ENCODE measurements around the gene SLC38A2. TPM values are rescaled to one million over a fixed set of nuclear protein-coding genes. Genes with fewer than 3 reads are reported as not detected.

The SLC38A2 gene
- total RNA-seq, 1 donor from 2014 or later: 161 TPM

DNA sequence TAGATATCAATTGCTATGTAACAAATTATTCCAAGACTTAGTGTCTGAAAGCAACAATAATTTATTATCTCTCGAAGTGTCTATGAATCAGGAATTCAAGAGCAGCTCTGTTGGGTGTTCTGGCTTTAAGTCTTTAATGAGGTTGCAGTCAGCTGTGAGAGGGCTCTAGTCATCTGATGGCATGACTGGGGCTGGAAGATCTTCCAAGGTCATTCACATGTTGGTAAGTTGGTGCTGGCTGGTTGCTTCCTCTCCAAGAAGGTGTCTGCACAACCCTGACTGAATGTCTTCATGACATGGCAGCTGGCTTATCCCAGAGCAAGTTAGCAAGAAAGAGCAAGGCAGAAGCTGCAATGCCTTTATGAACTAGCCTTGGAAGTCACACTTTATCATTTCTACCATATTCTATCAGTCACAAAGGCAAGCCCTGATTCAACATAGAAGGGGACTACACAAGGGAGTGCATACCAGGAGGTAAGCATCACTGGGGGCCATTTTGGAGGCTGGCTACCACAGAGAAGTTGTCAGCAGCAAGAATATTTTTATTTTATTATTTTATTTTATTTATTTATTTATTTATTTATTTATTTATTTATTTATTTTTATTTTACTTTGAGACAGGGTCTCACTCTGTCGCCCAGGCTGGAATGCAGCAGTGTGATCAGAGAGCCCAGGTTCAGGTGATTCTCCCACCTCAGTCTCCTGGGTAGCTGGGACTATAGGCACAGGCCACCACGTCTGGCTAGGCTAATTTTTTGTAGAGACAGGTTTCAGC lies 7.6 kb upstream of the SLC38A2 start:
- Mint-ChIP-seq H3K27me3 (ENCODE audit: insufficient read depth) (no peaks in the 10 kb centered on the region), H3K4me3 (no peak overlapping the region), H3K9me3 (no peaks in the 10 kb centered on the region), H3K27ac (no peak overlapping the region), H3K36me3 (ENCODE audit: low read depth) (peaks cover 4% of the 10 kb centered on the region), H3K4me1 (ENCODE audit: low read depth) (peaks cover 39% of the 10 kb centered on the region)
- intact Hi-C loops (cut with micrococcal nuclease): loop anchor here (5.0 to 10.0 kb wide), 4 partner anchors 227 to 1015 kb away; no protein-coding TSS in a partner anchor
- DNase-seq (ENCODE audit: low spot score): no peak

GRCh38 chr12:46379352-46379751 lies 6.8 kb upstream of the SLC38A2 start:
- no peaks in the 10 kb centered on the region for H3K9me3 Mint-ChIP-seq
- no peak overlapping the region for H3K27ac Mint-ChIP-seq
- DNase-seq (ENCODE audit: low spot score): no peak
- peaks cover 40% of the 10 kb centered on the region for H3K4me1 Mint-ChIP-seq (ENCODE audit: low read depth)
- no peak overlapping the region for H3K4me3 Mint-ChIP-seq
- H3K27me3 Mint-ChIP-seq (ENCODE audit: insufficient read depth): no peaks in the 10 kb centered on the region
- intact Hi-C loops (cut with micrococcal nuclease): no loop called here
- H3K36me3 Mint-ChIP-seq (ENCODE audit: low read depth): peaks cover 4% of the 10 kb centered on the region

- peak overlapping the region; percentile 49 for H3K27ac Mint-ChIP-seq
- H3K4me3 Mint-ChIP-seq: no peak overlapping the region
- intact Hi-C loops (cut with micrococcal nuclease): no loop called here
- peaks cover 4% of the 10 kb centered on the region for H3K36me3 Mint-ChIP-seq (ENCODE audit: low read depth)
- H3K27me3 Mint-ChIP-seq (ENCODE audit: insufficient read depth): no peaks in the 10 kb centered on the region
- peaks cover 43% of the 10 kb centered on the region for H3K4me1 Mint-ChIP-seq (ENCODE audit: low read depth)
- no peak for DNase-seq (ENCODE audit: low spot score)
- H3K9me3 Mint-ChIP-seq: no peaks in the 10 kb centered on the region
These were observed 6.0 kb upstream of the SLC38A2 start for GRCh38 chr12:46378530-46378929.

- Mint-ChIP-seq H3K27me3 (ENCODE audit: insufficient read depth) (no peaks in the 10 kb centered on the region), H3K4me1 (ENCODE audit: low read depth) (peaks cover 45% of the 10 kb centered on the region), H3K4me3 (no peak overlapping the region), H3K36me3 (ENCODE audit: low read depth) (peaks cover 4% of the 10 kb centered on the region), H3K9me3 (no peaks in the 10 kb centered on the region), H3K27ac (peak overlapping the region; percentile 1)
- no peak for DNase-seq (ENCODE audit: low spot score)
- intact Hi-C loops (cut with micrococcal nuclease): no loop called here
These were observed 5.1 kb upstream of the SLC38A2 start for GRCh38 chr12:46377678-46378077.

GRCh38 chr12:46376579-46376978 lies 4.0 kb upstream of the SLC38A2 start:
- intact Hi-C loops (cut with micrococcal nuclease): no loop called here
- H3K27ac Mint-ChIP-seq: no peak overlapping the region
- no peak overlapping the region for H3K4me3 Mint-ChIP-seq
- no peak for DNase-seq (ENCODE audit: low spot score)
- no peaks in the 10 kb centered on the region for H3K9me3 Mint-ChIP-seq
- peaks cover 2% of the 10 kb centered on the region for H3K27me3 Mint-ChIP-seq (ENCODE audit: insufficient read depth)
- H3K36me3 Mint-ChIP-seq (ENCODE audit: low read depth): peaks cover 4% of the 10 kb centered on the region
- H3K4me1 Mint-ChIP-seq (ENCODE audit: low read depth): peaks cover 34% of the 10 kb centered on the region

- H3K27ac Mint-ChIP-seq: no peak overlapping the region
- H3K4me1 Mint-ChIP-seq (ENCODE audit: low read depth): peaks cover 48% of the 10 kb centered on the region
- no peak for DNase-seq (ENCODE audit: low spot score)
- H3K9me3 Mint-ChIP-seq: no peaks in the 10 kb centered on the region
- H3K27me3 Mint-ChIP-seq (ENCODE audit: insufficient read depth): peaks cover 3% of the 10 kb centered on the region
- no peak overlapping the region for H3K4me3 Mint-ChIP-seq
- intact Hi-C loops (cut with micrococcal nuclease): loop anchor here (5.0 kb wide), 4 partner anchors 222 to 1333 kb away; partner anchors contain the start of genes ARID2 and RPAP3
- peaks cover 15% of the 10 kb centered on the region for H3K36me3 Mint-ChIP-seq (ENCODE audit: low read depth)
These were observed 2.1 kb upstream of the SLC38A2 start for GRCh38 chr12:46374711-46375110.

DNA sequence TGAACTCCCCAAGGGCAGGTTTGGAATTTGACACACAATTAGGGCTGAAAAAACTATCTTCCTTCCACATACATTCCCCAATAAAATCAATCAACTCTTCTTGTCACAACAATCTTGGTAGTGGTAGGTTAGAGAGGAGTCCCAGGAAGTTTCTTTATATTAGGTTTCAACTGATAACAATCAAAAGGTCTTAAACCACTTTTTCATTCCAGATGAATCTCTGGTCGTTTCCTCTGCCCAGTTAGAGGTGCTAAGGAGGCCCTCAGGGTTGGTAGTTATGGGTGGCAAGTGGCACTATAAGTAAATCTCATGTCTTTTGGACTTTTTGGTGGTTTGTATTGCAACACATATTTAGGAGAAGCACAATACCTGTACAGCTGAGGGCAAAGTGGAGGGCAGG lies 1.7 kb upstream of the SLC38A2 start:
- H3K4me1 Mint-ChIP-seq (ENCODE audit: low read depth): peaks cover 52% of the 10 kb centered on the region

DNA sequence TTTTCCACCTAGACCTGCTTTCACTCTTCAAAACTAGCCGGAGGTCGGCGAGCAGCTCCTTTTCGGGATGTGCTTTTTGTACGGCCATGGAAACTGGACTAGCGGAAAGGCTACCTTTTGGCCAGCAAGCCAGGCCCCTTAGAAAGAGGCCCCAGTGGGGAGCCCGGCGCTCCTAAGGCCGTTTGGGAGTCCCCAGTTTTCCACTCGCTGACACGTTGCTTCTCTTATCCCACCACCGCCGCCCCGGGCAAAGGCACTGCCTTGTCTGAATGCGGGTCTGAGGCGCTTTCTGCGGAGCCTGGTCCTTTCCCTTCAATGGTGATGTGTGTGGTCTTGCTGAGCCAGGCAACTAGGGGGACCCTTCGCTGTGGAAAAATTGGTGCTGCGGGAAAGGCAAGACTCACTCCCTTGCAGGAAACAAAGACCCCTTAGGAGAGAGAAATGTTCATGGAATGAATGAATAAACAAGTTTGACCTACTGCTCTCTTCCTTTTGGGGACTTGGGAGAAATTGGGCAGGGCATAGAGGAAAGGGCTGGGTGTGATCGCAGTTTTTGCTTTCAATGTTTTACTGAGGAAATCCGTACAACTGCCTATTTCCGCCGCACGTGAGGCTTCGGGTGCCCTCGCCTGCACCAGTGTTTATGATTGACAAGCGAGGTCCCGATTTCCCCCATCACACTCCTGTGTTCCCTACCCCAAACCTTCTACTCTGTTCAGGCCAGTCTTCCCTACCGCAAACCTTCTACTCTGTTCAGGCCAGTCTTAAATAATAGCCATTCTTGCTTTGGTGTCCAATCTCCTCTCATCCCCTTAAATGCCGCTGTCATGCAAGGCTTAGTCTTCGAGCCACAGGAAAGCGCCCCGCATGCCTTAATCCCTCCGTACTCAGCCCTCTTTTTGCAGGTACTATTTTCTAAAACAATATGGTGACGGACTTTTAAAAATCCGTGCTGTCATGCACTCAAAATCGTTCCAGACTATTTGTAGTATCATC lies 1.0 kb upstream of the SLC38A2 start:
- H3K4me3 Mint-ChIP-seq: peak overlapping the region; percentile 92
- H3K27ac Mint-ChIP-seq: peak overlapping the region; percentile 99
- intact Hi-C loops (cut with micrococcal nuclease): loop anchor here (5.0 kb wide), 4 partner anchors 221 to 1334 kb away; partner anchors contain the start of genes ARID2 and RPAP3
- DNase-seq (ENCODE audit: low spot score): peak; percentile 32
- H3K9me3 Mint-ChIP-seq: no peaks in the 10 kb centered on the region
- peaks cover 53% of the 10 kb centered on the region for H3K4me1 Mint-ChIP-seq (ENCODE audit: low read depth)
- H3K36me3 Mint-ChIP-seq (ENCODE audit: low read depth): peaks cover 25% of the 10 kb centered on the region
- peaks cover 3% of the 10 kb centered on the region for H3K27me3 Mint-ChIP-seq (ENCODE audit: insufficient read depth)

More for the DNA sequence above, 1.7 kb upstream of the SLC38A2 start:
- DNase-seq (ENCODE audit: low spot score): no peak
- peak overlapping the region; percentile 99 for H3K27ac Mint-ChIP-seq
- H3K4me3 Mint-ChIP-seq: peak overlapping the region; percentile 92
- no peaks in the 10 kb centered on the region for H3K9me3 Mint-ChIP-seq
- peaks cover 3% of the 10 kb centered on the region for H3K27me3 Mint-ChIP-seq (ENCODE audit: insufficient read depth)
- intact Hi-C loops (cut with micrococcal nuclease): loop anchor here (5.0 kb wide), 4 partner anchors 222 to 1333 kb away; partner anchors contain the start of genes ARID2 and RPAP3
- peaks cover 19% of the 10 kb centered on the region for H3K36me3 Mint-ChIP-seq (ENCODE audit: low read depth)

DNA sequence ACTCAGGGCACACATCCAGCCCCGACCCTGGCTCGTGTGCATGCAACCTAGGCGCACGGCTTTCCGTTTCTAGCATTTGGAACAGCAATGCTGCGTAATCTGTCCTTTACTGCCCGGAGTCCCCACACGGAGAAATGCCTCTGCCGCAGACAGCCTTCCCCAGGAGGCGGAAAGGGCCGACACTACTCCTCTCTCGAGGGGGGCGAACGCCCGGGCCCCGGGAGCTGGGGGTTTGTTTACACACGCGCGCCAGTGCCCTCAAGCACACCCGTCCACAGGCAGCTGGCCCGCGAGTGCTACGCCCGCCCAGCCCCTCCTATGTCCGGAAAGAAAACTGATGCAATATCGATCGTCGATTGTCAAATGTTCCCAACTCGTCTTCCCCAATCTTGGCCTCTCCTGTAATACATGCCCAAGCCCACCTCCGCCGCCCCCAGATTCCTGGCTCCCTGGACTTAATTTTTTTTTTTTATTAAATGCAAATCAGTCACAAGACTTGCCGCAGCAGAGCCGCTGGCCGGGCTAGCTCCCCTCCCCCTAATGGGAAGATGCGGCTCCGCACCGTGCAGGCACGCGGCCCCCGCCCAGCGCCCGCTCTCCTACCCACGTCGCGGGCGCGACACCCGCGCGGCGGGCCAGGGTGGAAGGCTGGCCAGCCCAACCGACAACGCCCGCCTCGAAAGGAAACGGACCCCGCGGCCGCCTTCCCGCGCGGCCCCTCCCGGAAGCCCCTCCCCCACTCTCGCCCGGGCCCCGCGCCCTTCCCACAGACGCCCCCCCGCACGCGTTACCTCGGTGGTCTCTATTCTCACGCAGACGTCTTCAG lies 642 bp downstream of the SLC38A2 start:
- intact Hi-C loops (cut with micrococcal nuclease): loop anchor here (1.0 to 5.0 kb wide), 13 partner anchors 11 to 1335 kb away; partner anchors contain the start of genes ARID2, RPAP3 and SCAF11
- H3K9me3 Mint-ChIP-seq: no peaks in the 10 kb centered on the region
- peaks cover 41% of the 10 kb centered on the region for H3K36me3 Mint-ChIP-seq (ENCODE audit: low read depth)
- peak overlapping the region; percentile 92 for H3K4me3 Mint-ChIP-seq
- H3K27ac Mint-ChIP-seq: peak overlapping the region; percentile 97
- H3K27me3 Mint-ChIP-seq (ENCODE audit: insufficient read depth): peaks cover 3% of the 10 kb centered on the region
- peak; percentile 47 for DNase-seq (ENCODE audit: low spot score)
- peaks cover 56% of the 10 kb centered on the region for H3K4me1 Mint-ChIP-seq (ENCODE audit: low read depth)

- H3K4me1 Mint-ChIP-seq (ENCODE audit: low read depth): peaks cover 61% of the 10 kb centered on the region
- peaks cover 3% of the 10 kb centered on the region for H3K27me3 Mint-ChIP-seq (ENCODE audit: insufficient read depth)
- intact Hi-C loops (cut with micrococcal nuclease): loop anchor here (1.0 to 5.0 kb wide), 8 partner anchors 87 to 1336 kb away; partner anchors contain the start of genes ARID2 and RPAP3
These were observed 1.5 kb downstream of the SLC38A2 start for GRCh38 chr12:46370792-46371717.

GRCh38 chr12:46370380-46370734 lies 2.2 kb downstream of the SLC38A2 start:
- intact Hi-C loops (cut with micrococcal nuclease): loop anchor here (5.0 kb wide), 4 partner anchors 218 to 1337 kb away; partner anchors contain the start of genes ARID2 and RPAP3
- Mint-ChIP-seq H3K27ac (peak overlapping the region; percentile 97), H3K36me3 (ENCODE audit: low read depth) (peaks cover 49% of the 10 kb centered on the region), H3K4me3 (peak overlapping the region; percentile 92), H3K4me1 (ENCODE audit: low read depth) (peaks cover 68% of the 10 kb centered on the region), H3K9me3 (no peaks in the 10 kb centered on the region), H3K27me3 (ENCODE audit: insufficient read depth) (peaks cover 3% of the 10 kb centered on the region)
- DNase-seq (ENCODE audit: low spot score): no peak

More at GRCh38 chr12:46370792-46371717, 1.5 kb downstream of the SLC38A2 start:
- peak overlapping the region; percentile 92 for H3K4me3 Mint-ChIP-seq
- DNase-seq (ENCODE audit: low spot score): peak; percentile 91
- H3K36me3 Mint-ChIP-seq (ENCODE audit: low read depth): peaks cover 46% of the 10 kb centered on the region
- peak overlapping the region; percentile 97 for H3K27ac Mint-ChIP-seq
- H3K9me3 Mint-ChIP-seq: no peaks in the 10 kb centered on the region

Measured in activated T-helper 1 cell treated with anti-CD3 and anti-CD28 coated beads, Interleukin-12 subunit alpha, Interleukin-12 subunit beta, Interleukin-2, Interleukin-4 antibody, amounts not matched to agents 30 ng/mL and 10 ng/mL and 1 ng/mL, durations not matched to agents 14 hours and 24 hours and 36 hours (primary cell).